KMS-11 (cell line): ENCODE measurements around the gene SUCLG2.

ENCODE experiments used
- H2AFZ ChIP-seq: fragments of 200-600 bp; sonication (generic); 2 replicates; pipeline ENCODE4 v1.6.1; 2016; ENCODE audit warnings: antibody characterized with exemption, mixed run types, low read depth
- H3K27ac ChIP-seq: fragments of 200-600 bp; sonication (generic); 2 replicates; pipeline ENCODE4 v1.6.1; 2016; ENCODE audit warnings: mild to moderate bottlenecking, mixed run types
- H3K27me3 ChIP-seq: fragments of 200-600 bp; sonication (generic); 2 replicates; pipeline ENCODE4 v1.6.1; 2017; ENCODE audit warnings: mild to moderate bottlenecking, low read depth, mixed run types, moderate library complexity; ENCODE audit not compliant: insufficient read depth
- H3K36me3 ChIP-seq: fragments of 200-600 bp; sonication (generic); 2 replicates; pipeline ENCODE4 v1.6.1; 2017; ENCODE audit warnings: mild to moderate bottlenecking, mixed run types; ENCODE audit not compliant: insufficient read depth
- H3K4me1 ChIP-seq: fragments of 200-600 bp; sonication (generic); 2 replicates; pipeline ENCODE4 v1.6.1; 2016; ENCODE audit warnings: mild to moderate bottlenecking, low read depth, mixed run types; ENCODE audit not compliant: poor library complexity, severe bottlenecking
- H3K4me2 ChIP-seq: fragments of 200-600 bp; sonication (generic); 2 replicates; pipeline ENCODE4 v1.7.0; 2016; ENCODE audit warnings: mild to moderate bottlenecking, mixed run types
- H3K4me3 ChIP-seq: fragments of 200-600 bp; sonication (generic); IDR thresholded peaks from 2 replicates; pipeline ENCODE4 v1.6.1; 2017; ENCODE audit warnings: low read depth, low read length, mixed read lengths; ENCODE audit not compliant: insufficient read depth
- H3K79me2 ChIP-seq: fragments of 200-600 bp; sonication (generic); 2 replicates; pipeline ENCODE4 v1.6.1; 2016; ENCODE audit warnings: low read depth, mixed run types; ENCODE audit not compliant: insufficient read depth
- H3K9ac ChIP-seq: fragments of 200-600 bp; sonication (generic); 2 replicates; pipeline ENCODE4 v1.6.1; 2016; ENCODE audit warnings: mild to moderate bottlenecking, mixed run types
- H4K20me1 ChIP-seq: fragments of 200-600 bp; sonication (generic); 2 replicates; pipeline ENCODE4 v1.6.1; 2016; ENCODE audit warnings: mild to moderate bottlenecking, mixed run types; ENCODE audit not compliant: insufficient read depth
- TF ChIP-seq, protein P1 (sequence below): fragments of 200-600 bp; sonication (generic); conservative IDR thresholded peaks from 2 replicates; pipeline ENCODE4 v1.6.1; 2017; ENCODE audit warnings: low read depth, mild to moderate bottlenecking, antibody characterized with exemption, low read length, moderate library complexity, mixed read lengths

The SUCLG2 gene

GRCh38 chr3:67534594-67534993 is 119.8 kb downstream of the SUCLG2 start:
- Histone ChIP-seq H3K36me3 (no peaks in the 10 kb centered on the region), H3K9ac (no peak overlapping the region), H3K27me3 (no peaks in the 10 kb centered on the region), H2AFZ (no peak overlapping the region), H4K20me1 (no peaks in the 10 kb centered on the region), H3K79me2 (no peaks in the 10 kb centered on the region), H3K4me1 (no peaks in the 10 kb centered on the region), H3K4me2 (no peak overlapping the region), H3K4me3 (no peak overlapping the region), H3K27ac (no peak overlapping the region)
- TF ChIP-seq, protein P1, sequence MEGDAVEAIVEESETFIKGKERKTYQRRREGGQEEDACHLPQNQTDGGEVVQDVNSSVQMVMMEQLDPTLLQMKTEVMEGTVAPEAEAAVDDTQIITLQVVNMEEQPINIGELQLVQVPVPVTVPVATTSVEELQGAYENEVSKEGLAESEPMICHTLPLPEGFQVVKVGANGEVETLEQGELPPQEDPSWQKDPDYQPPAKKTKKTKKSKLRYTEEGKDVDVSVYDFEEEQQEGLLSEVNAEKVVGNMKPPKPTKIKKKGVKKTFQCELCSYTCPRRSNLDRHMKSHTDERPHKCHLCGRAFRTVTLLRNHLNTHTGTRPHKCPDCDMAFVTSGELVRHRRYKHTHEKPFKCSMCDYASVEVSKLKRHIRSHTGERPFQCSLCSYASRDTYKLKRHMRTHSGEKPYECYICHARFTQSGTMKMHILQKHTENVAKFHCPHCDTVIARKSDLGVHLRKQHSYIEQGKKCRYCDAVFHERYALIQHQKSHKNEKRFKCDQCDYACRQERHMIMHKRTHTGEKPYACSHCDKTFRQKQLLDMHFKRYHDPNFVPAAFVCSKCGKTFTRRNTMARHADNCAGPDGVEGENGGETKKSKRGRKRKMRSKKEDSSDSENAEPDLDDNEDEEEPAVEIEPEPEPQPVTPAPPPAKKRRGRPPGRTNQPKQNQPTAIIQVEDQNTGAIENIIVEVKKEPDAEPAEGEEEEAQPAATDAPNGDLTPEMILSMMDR: no peak

DNA sequence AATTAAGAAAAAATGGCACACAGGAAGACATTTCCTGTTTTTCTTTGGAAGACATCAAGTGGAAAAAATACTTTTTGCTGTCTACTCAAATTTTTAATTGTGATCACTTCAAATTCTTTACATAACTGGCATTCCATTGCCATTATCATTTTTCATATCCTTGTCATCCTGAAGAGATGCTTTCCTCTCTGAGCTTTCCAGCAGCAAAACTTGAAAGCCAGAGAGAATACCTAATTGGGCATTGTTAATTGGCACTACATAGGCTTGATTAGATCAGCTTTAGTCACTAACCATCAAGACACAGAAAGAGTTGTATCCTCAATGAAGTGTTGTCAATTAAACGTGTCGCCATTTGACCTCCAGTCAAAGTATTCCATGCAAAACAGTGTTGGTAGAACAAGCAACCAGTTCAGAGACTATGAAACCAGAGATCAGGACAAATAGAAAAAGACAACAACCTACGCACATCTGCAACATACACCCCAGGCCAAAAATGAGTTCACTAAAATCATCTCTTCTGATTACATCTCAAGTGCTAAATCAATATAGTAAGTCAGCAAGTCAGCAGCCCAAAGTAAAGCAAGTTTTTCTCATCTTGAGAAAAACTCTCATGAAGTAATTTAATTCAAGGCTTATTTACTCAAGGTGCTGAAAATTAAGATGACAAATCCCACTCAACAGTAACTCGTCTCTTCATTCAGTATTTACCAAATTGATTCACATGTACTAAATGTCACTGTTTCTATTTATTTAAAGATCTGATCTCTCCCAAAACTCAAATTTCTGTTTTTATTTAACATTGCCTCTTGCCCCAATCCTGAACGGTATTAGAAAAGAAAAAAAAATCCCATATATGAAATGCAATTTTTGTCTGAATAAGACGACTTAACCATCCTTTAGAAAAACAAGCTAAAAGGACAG is 123.0 kb downstream of the SUCLG2 start:
- Histone ChIP-seq H3K4me1 (peaks cover 2% of the 10 kb centered on the region), H3K4me3 (no peak overlapping the region), H3K36me3 (no peaks in the 10 kb centered on the region), H3K27me3 (no peaks in the 10 kb centered on the region), H3K4me2 (no peak overlapping the region), H3K9ac (no peak overlapping the region), H3K79me2 (no peaks in the 10 kb centered on the region), H4K20me1 (no peaks in the 10 kb centered on the region), H3K27ac (no peak overlapping the region), H2AFZ (no peak overlapping the region)
- TF ChIP-seq, protein P1: no peak

GRCh38 chr3:67529915-67530314 is 124.5 kb downstream of the SUCLG2 start:
- Histone ChIP-seq H3K9ac (no peak overlapping the region), H3K27ac (no peak overlapping the region)
- TF ChIP-seq, protein P1: no peak

DNA sequence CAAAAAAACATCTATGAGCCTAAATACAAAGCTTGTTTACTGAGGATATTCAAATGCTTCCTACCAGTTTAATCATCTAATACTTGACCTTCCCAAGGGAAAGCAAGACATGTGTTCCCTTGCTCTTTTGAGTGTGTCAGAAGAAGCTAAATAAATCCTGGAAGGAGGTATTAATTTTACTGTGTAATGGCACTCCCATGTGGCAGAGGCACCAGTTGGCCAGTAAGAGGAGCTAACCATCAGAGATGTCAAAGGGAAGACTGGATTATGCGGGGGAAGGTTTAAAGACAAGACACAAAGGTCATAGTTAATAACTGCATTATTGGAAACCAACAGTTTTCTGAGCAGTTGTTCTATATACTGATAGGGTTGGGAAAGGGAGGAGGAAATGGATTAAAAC is 125.1 kb downstream of the SUCLG2 start:
- no peaks in the 10 kb centered on the region for H3K79me2 ChIP-seq
- no peak overlapping the region for H2AFZ ChIP-seq
- H3K27ac ChIP-seq: no peak overlapping the region
- TF ChIP-seq, protein P1: no peak
- no peak overlapping the region for H3K4me3 ChIP-seq
- no peaks in the 10 kb centered on the region for H4K20me1 ChIP-seq
- H3K27me3 ChIP-seq: no peaks in the 10 kb centered on the region
- peaks cover 7% of the 10 kb centered on the region for H3K4me1 ChIP-seq
- H3K4me2 ChIP-seq: no peak overlapping the region
- no peak overlapping the region for H3K9ac ChIP-seq
- no peaks in the 10 kb centered on the region for H3K36me3 ChIP-seq

More at GRCh38 chr3:67529915-67530314, 124.5 kb downstream of the SUCLG2 start:
- no peaks in the 10 kb centered on the region for H3K36me3 ChIP-seq
- no peaks in the 10 kb centered on the region for H4K20me1 ChIP-seq
- H3K27me3 ChIP-seq: no peaks in the 10 kb centered on the region
- H3K4me3 ChIP-seq: no peak overlapping the region
- no peak overlapping the region for H3K4me2 ChIP-seq
- no peaks in the 10 kb centered on the region for H3K79me2 ChIP-seq
- H2AFZ ChIP-seq: no peak overlapping the region
- peaks cover 7% of the 10 kb centered on the region for H3K4me1 ChIP-seq
